Embryonic facial prominence (tissue), 1 donor: ENCODE results near the gene CDYL2.
"Not testable (repeated sequence)": the region's sequence is repeated elsewhere in the genome, so short reads cannot be mapped to it uniquely, and the experiment has no call there.

Source experiments
- DNase-seq: peaks from one replicate; pipeline ENCODE4 v3.0.0-alpha.2; 2016; ENCODE audit errors: extremely low spot score

CDYL2 gene, protein sequence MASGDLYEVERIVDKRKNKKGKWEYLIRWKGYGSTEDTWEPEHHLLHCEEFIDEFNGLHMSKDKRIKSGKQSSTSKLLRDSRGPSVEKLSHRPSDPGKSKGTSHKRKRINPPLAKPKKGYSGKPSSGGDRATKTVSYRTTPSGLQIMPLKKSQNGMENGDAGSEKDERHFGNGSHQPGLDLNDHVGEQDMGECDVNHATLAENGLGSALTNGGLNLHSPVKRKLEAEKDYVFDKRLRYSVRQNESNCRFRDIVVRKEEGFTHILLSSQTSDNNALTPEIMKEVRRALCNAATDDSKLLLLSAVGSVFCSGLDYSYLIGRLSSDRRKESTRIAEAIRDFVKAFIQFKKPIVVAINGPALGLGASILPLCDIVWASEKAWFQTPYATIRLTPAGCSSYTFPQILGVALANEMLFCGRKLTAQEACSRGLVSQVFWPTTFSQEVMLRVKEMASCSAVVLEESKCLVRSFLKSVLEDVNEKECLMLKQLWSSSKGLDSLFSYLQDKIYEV

DNA sequence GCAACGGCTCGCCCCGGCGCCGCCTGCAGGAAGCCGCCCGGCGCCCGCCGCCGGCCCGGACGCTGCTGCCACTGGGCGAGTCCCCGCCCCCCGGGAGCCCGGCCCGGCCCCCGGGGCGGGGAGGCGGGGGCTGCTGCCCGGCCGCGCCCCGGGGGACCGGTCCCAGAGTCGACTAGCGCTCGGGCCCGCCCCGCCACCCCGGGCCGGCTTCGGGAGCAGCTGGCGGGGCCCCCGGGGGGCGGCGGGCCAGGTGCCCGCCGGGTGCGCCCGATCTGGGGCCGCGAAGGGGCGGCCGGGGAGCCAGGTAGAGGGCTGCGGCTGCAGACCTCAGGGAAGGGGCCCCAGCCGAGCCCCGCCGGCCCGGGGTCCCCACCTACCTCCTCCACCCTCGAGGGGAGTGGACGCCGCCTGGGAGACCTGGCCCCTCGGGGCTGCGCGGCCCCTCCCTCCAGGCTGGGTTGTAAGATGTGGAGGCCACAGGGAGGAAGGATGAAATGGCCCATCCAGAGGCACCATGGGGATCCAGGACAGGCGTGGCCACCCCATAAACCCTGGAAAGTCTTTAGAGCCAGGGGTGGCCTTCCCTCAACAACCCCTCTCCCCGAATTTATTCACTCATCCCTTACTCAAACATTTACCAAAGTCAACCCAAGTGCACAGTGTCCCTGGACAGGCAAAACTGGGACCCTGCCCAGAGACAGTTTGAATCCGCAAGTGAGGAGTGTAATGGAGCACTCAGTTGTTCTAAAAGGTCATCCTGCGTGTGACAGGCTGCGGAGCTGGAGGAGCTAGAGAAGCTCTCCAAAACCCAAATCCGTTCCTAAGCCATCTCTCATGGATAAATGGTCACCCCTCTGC, at the start of gene CDYL2:
TSS of gene CDYL2 (minus strand) at position 73 of the 858 bp plus-strand sequence. CDS start 425 bp downstream, outside the sequence.
- no peak for DNase-seq

DNA sequence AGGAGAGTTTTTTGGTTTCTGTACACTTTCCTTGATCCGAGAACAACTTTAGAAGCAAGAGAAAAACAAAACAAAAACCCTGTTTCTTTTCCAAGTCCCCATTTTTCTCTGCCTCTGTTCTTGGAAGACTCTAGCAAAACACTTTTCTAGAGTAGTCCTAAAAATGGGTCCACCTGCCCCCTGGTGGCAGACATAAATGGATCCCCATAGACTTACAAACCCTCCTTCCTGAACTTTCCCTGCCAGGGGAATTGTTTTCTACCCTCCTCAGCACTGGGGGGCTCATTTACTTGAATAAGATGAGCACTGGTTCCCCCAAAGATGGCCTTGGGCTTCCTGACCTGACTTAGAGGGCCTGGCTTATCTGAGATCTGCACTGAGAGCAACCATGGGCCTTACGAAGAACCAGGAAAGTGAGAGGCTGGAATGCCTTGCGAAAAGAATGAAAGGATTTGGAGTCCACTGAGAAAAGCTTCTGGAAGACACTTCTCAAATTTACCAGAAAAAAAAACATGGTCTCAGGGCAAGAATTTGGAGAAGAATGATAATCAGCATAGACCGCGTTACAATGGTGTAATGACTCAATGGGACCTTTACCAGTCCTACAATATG, 48.0 kb upstream of the CDYL2 start:
- no peak for DNase-seq

DNA sequence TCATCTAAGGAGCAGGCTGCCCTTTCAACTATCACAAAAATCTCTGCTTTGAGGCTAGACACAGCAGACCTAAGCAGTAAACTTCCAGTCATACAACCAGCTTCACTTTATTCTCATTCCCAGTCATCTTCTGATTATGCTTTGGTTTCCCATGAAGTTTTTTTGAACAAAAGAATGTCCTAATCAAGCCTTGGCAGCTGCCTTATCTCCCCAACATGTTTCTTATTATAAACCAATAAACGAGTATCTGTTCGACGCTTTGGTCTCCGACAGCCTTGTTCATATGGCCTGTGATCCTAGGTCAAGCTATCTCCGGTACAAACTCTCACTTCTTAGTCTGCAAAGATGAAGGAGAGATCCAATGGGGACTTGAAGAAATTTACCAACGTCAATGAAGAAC, 47.4 kb upstream of the CDYL2 start:
- DNase-seq: no peak

DNA sequence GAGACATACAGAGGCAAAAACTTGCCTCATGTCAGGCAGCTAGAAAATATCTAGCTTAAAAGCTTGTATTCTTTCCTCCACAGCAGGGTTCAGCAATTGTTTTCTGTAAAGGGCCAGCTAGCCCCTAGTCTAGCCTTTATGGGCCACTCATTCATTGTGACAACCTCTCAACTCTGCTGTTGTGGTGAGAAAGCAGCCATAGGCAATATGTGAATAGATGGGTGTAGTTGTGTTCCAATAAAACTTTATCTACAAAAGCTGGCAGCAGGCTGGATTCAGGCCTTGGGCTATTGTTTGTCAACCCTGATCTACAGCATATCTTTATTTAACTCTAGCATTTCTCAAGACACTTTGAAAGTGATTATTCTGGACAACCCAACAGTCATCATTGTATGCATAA, 46.4 kb upstream of the CDYL2 start:
- DNase-seq: no peak

DNA sequence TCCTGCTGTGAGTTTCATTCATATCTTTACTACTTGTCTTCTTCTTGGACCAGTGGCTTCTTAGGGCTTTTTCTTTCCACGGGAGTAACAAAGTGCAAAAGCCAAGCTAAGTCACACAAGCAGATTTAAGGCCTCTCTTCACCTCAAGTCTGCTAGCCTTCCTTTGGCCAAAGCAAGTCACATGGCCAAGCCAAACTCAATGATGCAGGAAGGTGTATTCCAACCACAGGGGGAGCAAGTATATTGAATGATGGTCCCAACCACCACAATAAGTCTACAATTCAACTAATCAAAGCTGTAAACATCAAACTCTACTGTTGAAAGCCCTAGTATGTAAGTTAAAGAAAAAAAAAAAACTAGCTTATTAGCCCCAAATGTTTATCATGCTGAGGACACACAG, 44.5 kb upstream of the CDYL2 start:
- DNase-seq: no peak

DNA sequence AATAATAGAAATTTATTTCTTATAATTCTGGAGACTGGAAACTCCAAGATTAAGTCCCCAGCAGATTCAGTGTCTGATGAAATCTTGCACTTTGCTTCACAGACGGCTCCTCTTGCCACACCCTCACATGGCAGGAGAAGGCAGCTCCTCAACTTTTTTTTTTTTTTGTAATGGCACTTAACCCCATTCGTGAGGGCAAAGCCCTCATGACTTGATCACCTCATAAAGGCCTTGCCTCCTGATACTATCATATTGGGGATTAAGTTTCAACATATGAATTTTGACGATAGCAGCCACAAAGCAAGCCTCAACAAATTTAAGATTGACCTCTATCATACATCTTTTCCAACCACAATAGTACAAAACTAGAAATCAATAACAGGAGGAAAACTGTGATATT, 42.3 kb upstream of the CDYL2 start:
- no peak for DNase-seq

DNA sequence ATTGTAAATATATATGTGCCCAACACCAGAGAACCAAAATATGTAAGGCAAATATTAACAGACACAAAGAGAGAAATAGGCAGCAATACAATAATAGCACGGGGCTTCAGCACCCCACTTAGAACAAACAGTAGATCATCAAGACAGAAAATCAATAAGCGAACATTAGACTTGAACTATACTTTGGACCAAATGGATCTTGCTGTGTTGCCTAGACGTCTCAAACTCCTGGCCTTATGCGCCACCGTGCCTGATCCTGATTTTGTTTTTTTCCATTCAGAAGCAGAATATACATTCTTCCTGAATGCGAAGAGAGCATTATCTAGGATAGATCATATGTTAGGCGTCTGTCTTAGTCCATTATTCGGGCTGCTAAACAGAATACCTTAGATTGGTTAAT, 41.9 kb upstream of the CDYL2 start:
- DNase-seq: no peak

DNA sequence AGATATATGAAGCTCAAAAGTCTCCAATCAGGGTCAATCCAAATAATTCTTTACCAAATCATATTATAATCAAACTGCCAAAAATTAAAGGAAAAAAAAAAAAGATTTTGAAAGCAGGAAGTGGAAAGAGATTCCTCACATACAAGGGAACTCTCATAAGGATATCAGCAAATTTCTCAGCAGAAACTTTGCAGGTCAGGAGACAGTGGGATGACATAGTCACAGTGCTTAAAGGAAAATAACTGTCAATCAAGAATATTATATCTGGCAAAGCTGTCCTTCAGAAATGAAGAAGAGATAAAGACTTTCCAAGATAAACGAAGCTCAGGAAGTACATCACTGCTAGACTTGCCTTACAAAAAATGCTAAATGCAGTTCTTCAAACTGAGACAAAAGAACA, 40.0 kb upstream of the CDYL2 start:
- DNase-seq: no peak

DNA sequence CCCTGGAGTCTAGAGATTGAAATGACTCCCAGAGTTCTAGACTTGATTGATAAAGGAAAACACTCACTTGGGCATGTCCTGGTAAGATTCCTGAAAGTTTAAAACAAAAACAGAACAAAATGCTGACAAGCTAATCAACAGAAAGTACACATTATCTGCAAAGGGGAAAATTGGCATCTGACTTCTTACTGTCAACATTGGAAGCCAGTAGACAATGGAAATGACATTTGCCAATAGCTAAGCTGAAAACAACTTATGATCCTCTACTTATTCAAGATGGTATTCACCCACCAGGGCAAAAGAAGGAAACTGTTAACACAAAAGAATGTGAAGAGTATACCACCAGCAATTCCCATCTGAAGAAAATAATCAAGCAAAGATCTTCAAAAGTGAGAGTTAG, 36.8 kb upstream of the CDYL2 start:
- DNase-seq: no peak

DNA sequence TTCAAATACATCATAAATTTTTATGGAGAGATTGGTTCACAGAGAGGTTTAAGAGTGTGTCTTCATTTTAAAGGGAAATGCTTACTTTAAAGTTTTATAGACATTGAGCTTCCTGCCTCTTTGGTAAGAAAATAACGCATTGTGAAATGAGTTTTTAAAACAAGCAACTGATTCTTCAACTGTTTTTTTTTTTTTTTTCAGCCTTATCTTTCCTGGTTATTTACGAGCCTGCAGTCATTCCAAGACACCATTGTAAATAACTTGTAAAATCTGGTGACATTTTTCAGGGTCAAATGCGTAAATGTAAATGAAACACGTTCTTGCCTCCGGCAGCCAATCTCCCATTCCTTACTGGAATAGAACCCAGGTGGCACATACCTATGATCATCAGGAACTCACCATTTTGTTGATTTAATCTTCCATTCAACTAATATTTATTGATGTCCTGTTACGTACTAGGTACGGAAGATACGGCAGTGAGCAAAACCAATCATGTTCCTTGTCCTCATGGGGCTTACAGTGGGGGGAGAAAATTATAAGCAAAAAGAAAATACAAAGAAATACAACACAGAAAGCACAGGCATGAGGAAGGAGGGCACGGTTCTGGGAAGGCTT, 33.2 kb upstream of the CDYL2 start:
- no peak for DNase-seq

DNA sequence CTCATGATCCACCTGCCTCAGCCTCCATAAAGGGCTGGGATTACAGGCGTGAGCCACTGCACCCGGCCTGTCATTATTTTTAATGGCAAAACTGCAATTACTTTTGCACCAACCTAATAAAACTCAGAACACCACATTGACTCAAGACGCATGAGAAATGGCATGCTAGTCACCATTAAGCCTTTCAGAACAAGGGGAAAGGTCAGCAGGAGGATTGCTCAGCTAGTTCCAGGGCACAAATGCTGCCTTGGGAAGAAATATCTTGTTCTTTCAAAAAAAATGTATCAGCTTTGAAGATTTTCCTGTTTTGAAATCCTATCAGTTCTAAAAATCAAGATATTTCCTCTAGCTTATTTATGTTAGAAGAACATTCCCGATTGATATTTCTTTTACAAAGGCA, 32.4 kb upstream of the CDYL2 start:
- DNase-seq: no peak

DNA sequence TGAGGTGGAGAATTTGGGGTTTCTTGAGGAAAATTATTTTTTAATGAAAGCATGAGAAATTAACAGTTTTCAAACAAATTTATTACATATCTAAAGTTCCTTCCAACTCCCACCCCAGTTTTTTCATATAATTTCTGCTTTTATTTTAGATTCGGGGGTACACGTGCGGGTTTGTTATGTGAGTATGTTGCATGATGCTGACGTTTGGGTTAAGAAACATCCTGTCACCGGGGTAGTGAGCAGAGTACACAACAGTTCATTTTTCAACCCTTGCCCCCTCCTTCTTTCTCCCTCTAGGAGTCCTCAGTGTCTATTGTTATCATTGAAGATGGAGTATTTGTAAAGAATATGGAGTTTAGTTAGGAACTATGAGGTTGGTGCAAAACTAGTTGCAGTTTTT, 31.8 kb upstream of the CDYL2 start:
- no peak for DNase-seq

DNA sequence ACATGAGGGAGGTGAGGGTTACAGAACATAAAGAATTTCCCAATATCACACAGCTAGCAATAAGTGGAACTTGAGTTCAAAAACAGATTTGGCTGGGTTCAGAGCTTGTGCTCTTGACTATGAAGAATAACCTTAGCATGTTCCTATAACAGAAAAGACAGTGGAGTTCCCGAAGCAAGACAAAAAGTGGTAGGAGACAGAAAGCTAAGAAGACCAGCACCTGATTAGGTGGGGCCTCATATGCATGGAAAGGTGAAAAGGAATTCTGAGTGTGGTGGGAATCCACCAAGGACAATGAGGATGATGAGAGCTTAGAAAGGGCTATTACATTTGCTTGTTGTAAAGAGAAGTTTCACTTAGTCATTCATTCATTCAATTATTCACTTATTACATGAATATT, 26.6 kb upstream of the CDYL2 start:
- DNase-seq: no peak

DNA sequence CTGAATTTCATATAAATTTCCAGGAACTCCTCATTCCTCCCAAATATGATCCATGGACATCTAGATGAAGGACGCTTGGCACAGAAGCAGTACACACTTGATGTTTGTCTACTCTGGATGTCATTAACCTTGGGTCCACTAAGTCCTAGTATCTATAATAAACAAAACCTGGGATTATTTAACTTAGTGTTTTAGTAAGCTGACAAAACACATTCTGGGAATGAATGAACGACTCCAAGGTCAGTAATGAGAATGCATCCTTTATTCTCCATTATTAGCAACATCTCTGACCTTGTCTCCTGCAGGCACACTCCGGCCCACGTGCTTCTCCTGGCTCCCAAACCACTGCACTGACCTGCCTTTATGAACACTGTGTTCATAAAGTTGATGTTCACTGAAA, 24.1 kb upstream of the CDYL2 start:
- no peak for DNase-seq

DNA sequence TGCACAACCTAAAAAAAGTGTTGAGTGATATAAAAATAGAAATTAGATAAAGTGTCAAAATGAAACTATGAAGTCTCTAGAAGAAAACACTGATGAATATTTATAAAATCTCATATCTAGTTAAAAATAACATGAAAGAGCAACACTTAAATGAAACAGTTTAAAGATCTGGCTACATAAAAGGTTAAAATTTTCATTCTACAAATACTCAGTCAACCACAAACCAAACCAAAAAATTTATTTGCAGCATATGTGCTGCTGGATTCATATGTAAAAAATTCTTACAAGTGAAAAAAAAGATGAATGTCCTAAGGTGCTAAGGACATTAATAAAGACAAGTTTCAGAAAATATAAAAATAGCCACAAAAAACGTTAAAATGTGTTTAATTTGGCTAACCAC, 22.6 kb upstream of the CDYL2 start:
- no peak for DNase-seq

DNA sequence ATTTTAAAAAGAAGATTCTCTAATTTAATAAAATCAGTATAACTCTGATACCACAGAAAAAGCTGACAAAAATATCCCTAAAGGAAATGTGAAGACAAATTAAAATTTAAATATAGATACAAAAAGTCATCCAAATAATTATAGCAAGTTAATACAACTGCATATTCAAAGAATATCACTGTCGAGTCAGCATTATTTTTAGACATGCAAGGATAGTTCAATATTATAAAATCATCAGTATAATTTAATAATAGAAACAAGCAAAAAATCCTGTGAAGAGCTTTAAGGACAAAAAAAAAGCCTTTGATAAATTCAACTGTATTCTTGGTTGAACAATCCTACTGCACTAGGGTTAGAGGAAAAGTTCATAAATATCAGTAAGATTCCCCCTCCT, 21.0 kb upstream of the CDYL2 start:
- no peak for DNase-seq

DNA sequence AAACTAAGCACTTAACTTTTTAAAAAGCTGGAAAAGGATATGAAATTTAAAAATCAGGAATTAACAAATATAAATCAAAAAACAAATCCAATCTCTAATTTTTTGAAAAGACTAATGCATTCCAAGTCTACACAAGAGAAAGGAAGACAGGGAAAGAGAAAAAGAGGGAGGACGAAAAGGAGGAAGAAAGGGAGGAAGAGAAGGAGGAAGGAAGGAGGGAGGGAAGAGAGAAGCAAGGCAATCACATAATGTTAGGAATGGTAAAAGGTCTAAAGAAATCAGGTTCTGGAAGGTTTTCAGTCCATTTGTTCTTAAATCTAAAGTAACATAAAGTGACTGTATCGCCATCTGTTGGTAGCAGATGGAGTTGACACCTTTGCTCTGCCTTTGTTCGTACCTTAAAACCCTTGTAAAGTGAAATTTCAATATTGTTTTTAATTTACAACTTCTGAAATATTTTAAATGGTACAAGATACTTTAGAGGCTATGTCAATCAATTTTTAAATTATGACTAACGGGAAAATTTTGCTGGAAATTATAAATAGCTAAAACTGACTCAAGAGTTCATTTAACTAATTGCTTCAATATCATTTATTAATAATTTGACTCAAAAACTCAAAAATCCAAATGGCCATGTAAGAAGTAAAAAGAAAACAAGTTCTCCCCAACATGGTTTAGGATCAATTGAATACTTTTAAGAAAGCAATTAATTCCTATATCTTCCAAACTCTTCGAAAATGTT, 20.4 kb upstream of the CDYL2 start:
- DNase-seq: peak; percentile 11

DNA sequence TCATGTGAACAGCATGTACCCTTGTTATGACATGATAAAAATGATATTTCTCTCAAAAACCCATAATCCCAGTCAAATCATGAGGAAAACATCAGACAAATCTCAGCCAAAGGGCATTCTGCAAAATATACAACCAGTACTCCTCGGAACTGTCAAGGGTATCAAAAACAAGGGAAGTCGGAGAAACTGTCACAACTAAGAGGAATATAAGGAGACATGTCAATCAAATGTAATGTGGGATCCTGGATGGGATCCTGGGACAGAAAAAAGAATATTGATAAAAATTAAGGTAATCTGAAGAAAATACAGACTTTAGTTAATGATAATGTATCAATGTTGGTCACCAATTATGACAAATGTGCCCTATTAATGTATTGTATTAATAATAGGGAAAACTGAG, 15.6 kb upstream of the CDYL2 start:
- no peak for DNase-seq

DNA sequence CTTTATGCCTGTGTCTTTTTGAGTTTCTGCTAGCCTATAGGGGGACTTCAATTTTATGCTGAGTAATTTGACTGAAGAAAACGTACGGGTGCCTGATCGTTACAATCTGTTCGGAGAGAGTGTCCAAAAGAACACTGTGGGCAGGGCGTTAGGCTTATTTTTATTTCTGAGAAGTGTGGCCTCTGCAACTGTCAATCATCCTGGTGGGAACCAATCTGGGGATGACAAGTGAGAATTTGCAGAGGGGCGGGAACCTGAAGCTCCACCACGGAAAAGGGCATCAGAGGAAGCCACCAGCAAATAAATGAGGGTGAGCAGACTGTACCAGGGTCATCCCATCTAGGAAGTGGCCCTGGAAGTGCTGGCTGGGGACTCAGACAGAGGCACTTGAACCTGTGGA, 12.0 kb upstream of the CDYL2 start:
- no peak for DNase-seq

DNA sequence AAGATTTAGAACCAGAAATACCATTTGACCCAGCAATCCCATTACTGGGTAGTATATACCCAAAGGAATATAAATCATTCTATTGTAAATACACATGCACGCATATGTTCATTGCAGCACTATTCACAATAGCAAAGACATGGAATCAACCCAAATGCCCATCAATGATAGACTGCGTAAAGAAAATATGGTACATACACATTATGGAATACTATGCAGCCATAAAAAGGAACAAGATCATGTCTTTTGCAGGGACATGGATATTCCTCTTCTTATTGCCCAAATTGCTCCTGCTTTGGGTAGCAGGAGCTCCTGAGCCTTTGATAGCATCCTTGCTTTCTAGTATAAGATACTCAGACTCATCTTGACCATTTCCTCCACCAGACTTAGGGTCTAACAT, 10.9 kb upstream of the CDYL2 start:
- not testable (repeated sequence) for DNase-seq

DNA sequence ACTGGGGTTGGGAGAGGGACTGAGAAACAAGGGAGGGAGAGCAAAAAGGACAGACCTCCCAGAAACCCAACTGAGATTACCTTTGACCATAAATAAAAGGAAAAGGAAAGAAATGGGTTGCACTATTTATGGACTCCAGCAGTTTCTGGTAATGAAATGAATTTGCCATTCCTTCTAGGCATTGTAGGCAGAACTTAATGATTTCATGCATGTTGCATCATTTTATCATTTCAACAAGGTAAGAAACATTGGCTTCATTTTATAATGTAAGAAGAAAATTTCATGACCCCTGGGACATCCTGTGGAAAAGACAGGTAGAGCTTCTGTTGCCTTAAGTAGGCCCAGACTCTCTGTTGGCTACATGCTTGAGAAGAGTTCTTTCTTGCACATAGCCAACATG, 8.2 kb upstream of the CDYL2 start:
- no peak for DNase-seq
